ENCODE data around the gene ABCA6.

- no peak for TF ChIP-seq ZNF292 (tag by site-specific recombination; IDR thresholded peaks at IDR 0.05; ENCODE audit: borderline replicate concordance, low read depth)
- TF ChIP-seq ZNF2 (tag by site-specific recombination; IDR thresholded peaks at IDR 0.05): no peak
- no peak for TF ChIP-seq CTCF (tag by site-specific recombination; IDR thresholded peaks at IDR 0.05)
- TF ChIP-seq PRDM10 (tag by site-specific recombination; IDR thresholded peaks at IDR 0.05): no peak
- no peak for TF ChIP-seq ZNF639 (tag by site-specific recombination; IDR thresholded peaks at IDR 0.05)
- TF ChIP-seq GLI2 (tag by site-specific recombination; IDR thresholded peaks at IDR 0.05; ENCODE audit: borderline replicate concordance, low read depth): no peak
- no peak for TF ChIP-seq SP2 (tag by site-specific recombination; IDR thresholded peaks at IDR 0.05)
- no peak for TF ChIP-seq ZNF510 (tag by site-specific recombination; IDR thresholded peaks at IDR 0.05; ENCODE audit: insufficient replicate concordance)
- no peak for TF ChIP-seq ZFP3 (tag by site-specific recombination; IDR thresholded peaks at IDR 0.05; ENCODE audit: low read depth)
- TF ChIP-seq SETDB1 (IDR thresholded peaks at IDR 0.05; ENCODE audit: insufficient read length, low read length): no peak
- TF ChIP-seq ZNF529 (tag by site-specific recombination; IDR thresholded peaks at IDR 0.05; ENCODE audit: insufficient replicate concordance): no peak
- TF ChIP-seq ZNF416 (tag by site-specific recombination; IDR thresholded peaks at IDR 0.05): no peak
- TF ChIP-seq EGR2 (tag by site-specific recombination; IDR thresholded peaks at IDR 0.05; ENCODE audit: low read depth): no peak
These were observed 18.1 kb downstream of the ABCA6 start for GRCh38 chr17:69123626-69124025.
